ENCODE results near the gene PPRC1.
A peak's percentile ranks its signal among the peaks of the same experiment; 100 is the strongest.

PPRC1 gene

GRCh38 chr10:102132563-102133372, at the start of gene PPRC1:
Gene PPRC1 (plus strand): TSS chr10:102133040. CDS start chr10:102133069, 29 bp downstream.
- DNase-seq, result peak; percentile 92

- DNase-seq, result no peak
Observed at GRCh38 chr10:102083541-102083940, 49.3 kb upstream of the PPRC1 start.

- DNase-seq, result no peak
Observed at GRCh38 chr10:102085336-102085735, 47.5 kb upstream of the PPRC1 start.

GRCh38 chr10:102086196-102086595, 46.6 kb upstream of the PPRC1 start:
- DNase-seq, result no peak

- no peak for DNase-seq
Observed at GRCh38 chr10:102090772-102091171, 42.1 kb upstream of the PPRC1 start.

- no peak for DNase-seq
Observed at GRCh38 chr10:102096449-102096848, 36.4 kb upstream of the PPRC1 start.

GRCh38 chr10:102101152-102101551, 31.7 kb upstream of the PPRC1 start:
- no peak for DNase-seq

- no peak for DNase-seq
Observed at GRCh38 chr10:102102421-102102820, 30.4 kb upstream of the PPRC1 start.

- DNase-seq, result no peak
Observed at GRCh38 chr10:102106998-102107397, 25.8 kb upstream of the PPRC1 start.

- no peak for DNase-seq
Observed at GRCh38 chr10:102109166-102110116, 23.4 kb upstream of the PPRC1 start.

GRCh38 chr10:102111276-102111675, 21.6 kb upstream of the PPRC1 start:
- DNase-seq, result no peak

- no peak for DNase-seq
Observed at GRCh38 chr10:102112210-102112817, 20.5 kb upstream of the PPRC1 start.

- DNase-seq, result no peak
Observed at GRCh38 chr10:102113261-102113955, 19.4 kb upstream of the PPRC1 start.

- no peak for DNase-seq
Observed at GRCh38 chr10:102113956-102114857, 18.6 kb upstream of the PPRC1 start.

GRCh38 chr10:102114861-102115618, 17.8 kb upstream of the PPRC1 start:
- no peak for DNase-seq

GRCh38 chr10:102115775-102116174, 17.1 kb upstream of the PPRC1 start:
- no peak for DNase-seq

- DNase-seq, result no peak
Observed at GRCh38 chr10:102116656-102117055, 16.2 kb upstream of the PPRC1 start.

- DNase-seq, result no peak
Observed at GRCh38 chr10:102117391-102118159, 15.3 kb upstream of the PPRC1 start.

GRCh38 chr10:102118867-102119266, 14.0 kb upstream of the PPRC1 start:
- DNase-seq, result no peak

Measured in GOT3 (cell line).